HG02759 (cell line): ENCODE results near the gene AP4E1.
"Not testable (repeated sequence)": the region's sequence is repeated elsewhere in the genome, so short reads cannot be mapped to it uniquely, and the experiment has no call there.

ENCODE experiments used
- ATAC-seq: cut with Tn5 transposase; IDR thresholded peaks from one replicate; pipeline ENCODE4 v1.9.1; 2021; ENCODE audit warnings: mild to moderate bottlenecking, moderate library complexity; ENCODE audit not compliant: unreplicated experiment

AP4E1 gene

DNA sequence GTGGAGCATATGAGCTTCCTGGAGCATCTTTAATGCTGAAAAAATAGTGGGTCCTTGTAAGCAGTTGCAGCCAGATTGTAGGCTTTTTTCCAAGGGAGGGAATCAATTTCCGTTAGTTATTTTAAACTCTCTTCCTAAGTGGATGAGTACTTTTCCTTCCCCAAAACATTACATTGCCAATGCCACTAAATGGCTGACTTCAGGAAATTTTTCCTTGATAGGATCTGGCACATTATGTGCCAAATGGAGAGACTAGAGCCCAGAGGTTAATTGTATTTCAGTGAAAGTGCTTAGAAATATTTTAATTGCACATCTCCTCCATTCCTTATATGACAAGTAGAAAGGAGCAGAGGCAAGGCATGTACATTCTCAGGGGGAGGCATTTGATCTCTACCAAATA lies 102.7 kb downstream of the AP4E1 start:
- no peak for ATAC-seq

DNA sequence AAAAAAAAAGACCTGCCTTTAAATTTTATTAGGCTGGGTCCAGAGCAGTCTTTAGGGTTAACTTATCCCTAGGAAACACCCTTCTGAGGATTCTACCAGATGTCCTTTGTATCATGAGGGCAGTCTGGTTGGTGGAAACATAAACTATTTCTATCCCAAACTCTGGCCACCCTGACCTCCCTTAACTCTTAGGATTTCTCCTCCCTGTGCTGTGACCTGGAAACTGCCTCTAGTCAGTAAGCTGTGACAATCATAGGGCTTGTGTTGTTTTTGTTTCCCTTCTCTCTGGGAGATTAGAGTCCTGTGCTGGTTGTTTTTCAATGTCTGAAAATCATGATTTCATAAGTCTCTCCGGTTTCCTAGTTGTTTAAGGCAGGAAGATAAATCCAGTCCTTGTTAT lies 108.1 kb downstream of the AP4E1 start:
- no peak for ATAC-seq

DNA sequence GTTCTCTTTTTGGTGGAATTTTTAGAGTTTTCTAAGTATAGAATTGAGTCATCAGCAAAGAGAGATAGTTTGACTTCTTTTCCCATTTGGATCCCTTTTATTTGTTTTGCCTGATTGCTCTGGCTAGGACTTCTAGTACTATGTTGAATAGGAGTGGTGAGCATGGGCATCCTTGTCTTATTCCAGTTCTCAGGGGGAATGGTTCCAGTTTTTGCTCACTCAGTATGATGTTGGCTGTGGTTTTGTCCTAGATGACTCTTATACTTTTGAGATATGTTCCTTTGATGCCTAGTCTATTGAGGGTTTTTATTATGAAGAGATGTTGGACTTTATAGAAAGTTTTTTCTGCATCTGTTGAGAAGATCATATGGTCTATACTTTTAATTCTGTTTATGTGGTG lies 113.7 kb downstream of the AP4E1 start:
- ATAC-seq, result no peak

DNA sequence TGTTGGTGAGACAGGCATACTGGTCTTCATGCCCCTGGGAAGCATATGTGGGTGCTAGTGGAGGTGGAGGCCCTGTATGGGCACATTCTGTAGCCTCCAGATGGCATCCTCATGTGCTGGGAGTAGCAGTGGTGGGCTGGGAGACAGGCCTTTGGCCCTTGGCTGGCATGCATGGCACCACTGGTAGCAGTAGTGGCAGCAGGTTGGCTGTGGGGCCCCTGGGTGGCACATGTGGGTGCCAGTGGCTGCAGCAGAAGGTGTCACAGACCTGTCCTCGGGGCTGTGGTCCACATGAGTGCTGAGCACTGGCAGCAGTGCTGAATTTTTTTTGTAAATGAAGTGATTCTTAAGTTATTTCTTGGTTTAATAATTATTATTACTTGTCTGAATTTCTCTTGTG lies 115.0 kb downstream of the AP4E1 start:
- no peak for ATAC-seq

DNA sequence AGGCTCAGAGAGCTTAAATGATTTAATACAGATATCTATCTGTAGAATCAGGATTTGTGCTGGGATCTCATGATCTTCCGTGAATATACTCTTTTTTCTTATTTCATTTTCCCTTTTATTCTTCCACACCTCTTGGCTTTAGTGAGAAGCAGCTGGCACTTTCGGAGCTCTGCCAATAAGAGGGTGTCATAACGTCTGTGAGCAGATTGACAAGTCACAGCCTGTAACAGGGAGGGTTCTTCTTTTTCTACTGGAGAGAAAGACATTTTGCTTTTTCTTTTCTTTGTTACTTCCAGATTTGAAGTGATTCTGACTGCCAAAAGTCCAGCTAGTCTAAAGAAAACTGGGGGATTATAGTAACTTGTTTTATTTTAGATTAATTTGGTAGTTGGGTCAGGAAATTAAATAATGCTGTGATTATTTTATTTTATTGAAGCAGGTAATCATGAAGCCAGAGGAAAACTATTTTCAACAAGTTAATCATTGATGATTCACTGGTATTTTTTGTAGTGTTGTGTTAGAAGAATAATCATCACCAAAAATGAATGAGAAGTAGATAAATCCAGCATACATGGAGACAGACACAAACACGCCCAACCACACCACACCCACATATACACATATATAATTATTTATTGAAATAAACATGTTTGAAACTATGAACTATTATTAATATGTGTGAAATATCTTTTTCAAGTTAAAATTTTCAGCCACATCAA lies 116.4 kb downstream of the AP4E1 start:
- no peak for ATAC-seq

DNA sequence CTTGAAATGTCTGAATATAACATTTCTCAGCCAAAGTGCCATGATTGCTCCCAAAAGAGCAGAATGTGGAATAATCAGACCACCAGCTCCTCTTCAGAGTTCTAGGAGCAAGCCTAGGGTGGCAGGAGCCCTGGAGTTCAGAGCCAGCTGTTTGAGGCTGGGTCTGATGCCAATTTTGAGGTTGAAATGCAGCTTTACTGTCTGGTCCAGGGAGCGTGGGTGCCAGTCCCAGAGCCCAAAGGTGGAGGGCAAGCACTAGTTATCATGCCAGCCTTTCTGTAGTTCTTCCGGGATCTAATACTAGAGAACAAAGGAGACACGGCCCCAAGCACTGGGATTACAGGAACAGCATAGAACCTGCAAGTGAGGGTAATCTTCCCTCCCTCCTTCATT lies 117.0 kb downstream of the AP4E1 start:
- no peak for ATAC-seq

DNA sequence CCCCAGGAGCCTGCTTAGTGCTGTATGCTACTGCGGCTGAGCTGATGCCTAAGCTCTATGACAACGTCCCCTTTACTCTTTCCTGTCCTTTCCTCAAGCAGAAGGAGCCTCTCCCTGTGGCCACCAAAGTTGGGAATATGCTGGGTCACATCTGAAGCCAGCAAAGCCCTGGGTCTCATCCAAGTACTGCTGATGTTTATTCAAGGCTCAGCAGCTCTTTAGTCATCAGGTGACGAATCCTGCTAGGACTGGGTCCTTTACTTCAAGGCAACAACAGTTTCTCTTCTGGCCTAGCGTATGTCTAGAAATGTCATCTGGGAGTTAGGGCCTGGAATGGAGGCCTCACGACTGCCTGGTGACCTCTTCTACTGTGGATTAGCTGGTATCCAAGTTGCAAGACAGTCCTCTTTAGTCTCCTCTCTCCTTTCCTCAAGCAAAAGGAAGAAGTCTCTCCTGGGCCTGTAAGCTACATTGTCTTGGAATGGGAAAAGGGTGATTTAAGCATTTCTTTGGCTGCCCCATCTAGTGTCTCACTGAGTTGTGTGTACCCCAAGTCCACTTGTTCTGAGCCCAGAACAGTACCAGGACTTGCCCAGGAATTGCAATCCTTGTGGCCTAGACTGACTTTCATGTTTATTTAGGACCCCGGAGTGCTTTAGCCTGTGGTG lies 122.3 kb downstream of the AP4E1 start:
- ATAC-seq, result no peak

DNA sequence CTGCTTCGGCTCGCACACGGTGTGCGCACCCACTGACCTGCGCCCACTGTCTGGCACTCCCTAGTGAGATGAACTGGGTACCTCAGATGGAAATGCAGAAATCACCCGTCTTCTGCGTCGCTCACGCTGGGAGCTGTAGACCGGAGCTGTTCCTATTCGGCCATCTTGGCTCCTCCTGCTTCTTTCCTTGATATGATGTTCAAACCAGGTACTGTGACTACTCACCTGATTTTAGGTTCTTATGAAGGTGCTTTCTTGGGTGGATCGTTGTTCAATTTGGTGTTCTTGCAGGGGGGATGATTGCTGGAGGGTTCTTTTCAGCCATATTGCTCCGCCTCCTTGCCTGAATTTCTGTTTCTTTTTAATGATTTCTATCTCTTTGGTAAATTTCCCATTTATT lies 129.0 kb downstream of the AP4E1 start:
- not testable (repeated sequence) for ATAC-seq

DNA sequence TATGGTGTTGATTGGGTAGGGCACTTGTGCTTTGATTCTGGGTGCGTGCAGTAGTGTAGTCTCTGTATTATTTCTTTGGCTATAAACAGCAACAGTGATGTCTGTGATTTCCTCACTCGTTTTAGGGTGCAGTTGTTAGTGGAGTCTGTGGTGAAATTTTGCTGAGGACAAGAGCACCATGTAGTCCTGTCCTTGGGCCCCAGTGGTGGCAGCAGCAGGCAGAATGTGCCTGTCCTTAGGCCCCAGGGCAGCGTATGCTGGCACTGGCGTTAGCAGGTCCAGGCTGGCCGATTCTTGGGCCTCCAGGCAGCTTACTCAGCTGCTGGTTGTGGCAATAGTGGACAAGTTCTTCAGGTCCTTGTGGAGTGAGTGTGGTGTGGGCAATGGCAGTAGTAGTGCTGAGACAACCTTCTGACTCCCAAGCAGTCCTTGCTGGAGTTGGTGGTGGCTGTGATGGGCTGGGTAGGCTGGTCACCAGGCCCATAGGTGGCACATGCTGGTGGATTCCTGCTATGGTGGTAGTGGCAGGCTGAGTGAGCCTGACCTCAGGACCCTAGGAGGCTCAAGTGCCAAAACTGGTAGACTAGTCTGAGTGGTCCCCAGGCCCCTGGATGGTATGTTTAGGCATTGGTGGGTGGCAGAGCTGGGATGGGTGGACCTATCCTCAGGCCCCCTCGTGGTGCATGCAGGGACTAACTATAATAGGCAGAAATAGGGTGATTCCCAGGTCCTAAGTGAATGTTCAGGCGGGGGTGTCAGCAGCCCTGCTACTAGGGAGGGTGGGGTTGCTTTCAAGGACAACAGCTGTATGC lies 129.9 kb downstream of the AP4E1 start:
- no peak for ATAC-seq

DNA sequence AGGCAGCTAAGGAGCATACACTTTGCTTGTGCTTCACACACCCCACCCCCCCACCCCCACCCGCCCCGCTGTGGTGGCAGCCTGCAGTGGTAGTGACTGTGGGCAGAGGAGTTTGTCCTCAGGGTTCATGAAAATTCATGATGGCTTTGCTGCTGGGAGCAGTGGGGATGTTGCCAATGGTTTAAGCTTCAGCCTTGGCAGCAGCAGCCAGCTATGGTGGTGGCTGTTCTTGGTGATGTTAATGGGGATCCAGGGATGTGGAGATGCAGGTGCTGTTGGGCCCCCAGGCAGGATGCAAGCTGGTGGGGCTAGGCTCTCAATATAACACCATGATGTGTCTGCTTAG lies 130.5 kb downstream of the AP4E1 start:
- ATAC-seq, result no peak

DNA sequence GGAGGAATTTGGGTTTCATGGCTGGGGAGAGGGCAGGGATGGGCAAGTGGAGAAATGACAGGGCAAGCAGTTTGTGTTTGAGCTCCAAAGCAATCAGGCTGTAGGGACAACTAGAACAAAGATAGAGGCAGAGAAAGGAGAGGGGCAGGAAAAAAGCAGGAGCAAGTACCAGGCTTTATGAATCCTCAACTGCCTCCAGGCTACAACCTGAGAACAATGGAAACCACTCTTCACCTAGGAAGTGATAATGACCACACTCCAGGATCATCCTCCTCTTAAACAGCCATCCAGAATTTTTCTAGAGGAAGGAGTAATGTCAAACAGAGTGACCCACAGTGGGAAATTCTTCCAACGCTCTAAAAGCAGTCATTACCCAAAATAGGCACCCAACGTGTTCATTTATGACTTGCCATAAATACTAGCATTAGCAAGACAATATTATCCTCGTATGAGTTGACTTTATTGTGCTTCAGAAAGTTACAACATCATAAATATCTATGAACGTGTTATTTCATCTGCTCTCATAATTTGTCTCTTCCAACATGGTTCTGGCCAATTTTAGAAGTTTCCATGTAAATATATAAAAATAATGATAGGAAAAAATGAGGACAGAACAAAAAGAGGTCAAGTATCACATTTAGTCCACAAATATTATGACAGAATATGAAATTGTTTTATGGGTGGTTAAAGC lies 135.7 kb downstream of the AP4E1 start:
- no peak for ATAC-seq

DNA sequence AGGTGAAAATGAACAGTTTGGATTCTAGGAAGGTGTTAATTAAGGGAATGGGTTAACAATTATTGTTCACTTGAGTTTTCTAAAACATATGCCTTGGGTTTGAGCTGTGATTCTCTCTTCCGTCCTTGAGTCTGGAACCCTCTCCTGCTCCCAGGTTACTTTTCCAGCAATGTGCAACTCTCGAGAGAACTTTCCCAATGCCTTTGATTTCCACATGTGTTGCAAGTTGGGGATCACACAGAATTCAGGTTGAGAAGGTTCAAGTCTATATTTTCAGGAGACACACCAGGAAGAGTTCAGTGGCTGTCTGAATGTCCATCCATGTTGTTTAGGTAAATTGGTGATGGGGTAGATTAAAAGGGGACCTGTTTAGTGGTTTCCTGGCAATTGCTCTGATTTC lies 137.5 kb downstream of the AP4E1 start:
- no peak for ATAC-seq

DNA sequence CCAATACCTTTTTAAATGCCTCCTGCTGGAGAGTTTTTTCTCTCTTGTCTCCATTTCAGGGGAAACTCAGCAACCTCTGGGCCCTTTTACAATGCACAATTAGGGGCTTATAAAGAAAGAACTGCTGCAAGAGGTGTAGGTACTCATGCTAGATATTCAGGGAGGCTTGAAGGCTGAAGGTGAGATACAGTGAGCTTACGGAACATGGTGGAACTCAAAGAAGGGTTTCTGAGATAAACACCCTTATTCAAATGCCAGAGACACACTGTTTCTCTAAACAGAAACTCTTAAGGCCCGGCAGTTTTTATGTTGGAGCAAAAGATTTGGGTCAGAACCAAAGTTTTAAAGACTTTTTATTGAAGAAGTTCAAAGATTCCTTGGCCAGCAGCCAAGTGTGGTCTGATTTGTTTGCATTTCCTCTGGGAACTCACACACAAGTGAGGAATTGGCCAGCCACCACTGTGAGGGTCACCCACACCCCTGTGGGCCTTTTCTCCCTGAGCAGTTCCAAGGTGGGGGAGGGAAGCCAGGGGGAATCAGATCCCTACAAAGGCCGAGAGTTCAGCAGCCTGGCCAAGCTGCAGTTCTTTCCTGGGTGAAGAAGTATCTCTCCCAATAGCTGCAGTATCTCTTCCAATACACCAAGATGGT lies 138.4 kb downstream of the AP4E1 start:
- no peak for ATAC-seq

DNA sequence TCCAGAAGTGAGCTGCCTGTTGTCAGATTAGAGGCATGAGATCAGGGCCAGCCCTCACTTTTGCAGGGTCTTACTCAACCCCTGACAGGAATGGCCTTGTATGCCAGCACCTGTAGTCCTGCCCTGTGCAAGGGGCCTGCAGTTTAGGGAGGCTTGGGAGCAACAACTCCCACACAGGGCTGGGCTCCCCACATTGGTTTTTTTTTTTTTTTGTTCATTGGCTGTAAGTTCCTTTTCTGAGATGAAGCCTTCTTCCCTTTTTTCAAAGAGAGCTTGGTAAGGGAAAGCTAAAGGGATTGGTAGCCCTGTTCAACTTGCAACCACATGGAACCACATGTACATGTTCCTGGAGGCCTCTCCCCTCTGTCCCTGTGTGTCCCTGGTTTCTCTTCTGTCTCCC lies 139.8 kb downstream of the AP4E1 start:
- ATAC-seq, result no peak

DNA sequence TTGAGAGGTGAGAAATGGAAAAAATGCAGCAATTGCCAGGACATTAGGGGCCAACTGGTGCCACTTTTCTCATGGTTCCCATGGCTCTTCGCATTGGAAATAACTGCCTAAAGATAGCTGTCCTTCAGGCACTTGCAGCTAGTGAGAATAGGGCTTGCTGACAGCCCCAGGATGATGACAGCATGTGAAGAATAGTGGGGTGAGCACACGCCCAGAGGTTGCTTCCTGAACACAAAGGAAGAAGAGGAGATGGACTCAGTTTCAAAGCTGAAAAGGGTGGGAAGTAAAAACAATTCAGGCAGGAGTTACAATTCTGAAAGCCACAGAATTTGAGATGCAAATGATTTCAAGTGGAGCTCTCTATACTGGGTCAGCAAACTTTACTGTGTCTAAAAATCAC lies 140.6 kb downstream of the AP4E1 start:
- ATAC-seq, result no peak

DNA sequence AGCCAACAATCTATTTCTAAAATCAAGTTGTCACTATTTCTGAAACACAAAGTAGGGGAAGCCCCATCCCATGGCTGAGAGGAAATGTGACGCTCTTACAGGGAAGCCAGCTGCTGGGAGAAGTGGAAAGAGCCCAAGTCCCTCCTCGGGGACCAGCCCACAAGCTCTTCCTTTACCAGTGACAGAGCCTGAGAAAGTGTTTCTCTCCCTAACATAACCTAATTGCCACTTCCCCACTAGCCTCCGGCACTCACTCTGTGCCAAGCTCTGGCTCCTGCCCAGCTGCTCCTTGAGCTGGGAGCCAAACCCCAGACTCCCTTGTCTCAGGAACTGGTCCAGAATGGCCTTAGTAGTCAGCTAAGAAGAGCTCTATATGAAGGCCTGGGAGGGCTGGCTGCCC lies 143.3 kb downstream of the AP4E1 start:
- ATAC-seq, result no peak

DNA sequence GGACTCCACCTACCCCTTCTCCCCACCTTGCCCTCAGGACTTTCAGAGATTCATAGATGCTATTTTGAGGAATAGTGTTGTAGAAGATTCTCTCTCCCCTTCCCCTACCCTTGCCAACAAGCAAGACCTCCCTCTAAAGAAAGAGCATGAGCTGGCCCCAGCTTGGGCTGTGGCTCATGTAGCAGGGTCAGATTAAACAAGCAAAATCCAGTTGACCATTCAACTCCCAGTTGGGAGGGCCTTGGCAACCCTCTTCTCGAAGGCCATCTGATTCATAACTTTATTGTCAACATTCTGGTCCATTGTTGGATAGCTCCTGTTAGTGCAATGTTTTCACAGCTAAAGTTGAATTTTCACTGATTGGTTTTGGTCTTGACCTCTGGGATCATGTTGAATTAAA lies 145.1 kb downstream of the AP4E1 start:
- ATAC-seq, result no peak

DNA sequence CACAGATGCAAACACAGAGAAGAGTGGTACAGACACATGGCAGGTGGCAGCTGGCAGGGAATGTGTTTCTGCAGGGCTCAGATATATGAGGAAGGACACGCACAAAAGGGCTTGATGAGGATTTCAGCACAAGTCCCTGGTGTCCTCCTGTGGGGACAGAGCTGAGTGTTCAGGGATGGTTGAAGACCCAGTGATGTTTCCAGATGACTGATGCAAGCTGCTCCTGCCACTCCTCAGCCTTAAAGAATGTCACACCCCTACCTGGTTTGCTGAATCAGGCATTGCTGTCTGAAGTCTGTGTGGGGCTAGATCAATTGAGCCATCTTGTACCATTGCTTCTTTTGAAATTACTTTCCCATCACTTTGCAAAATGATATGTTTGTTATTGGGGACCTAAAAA lies 146.1 kb downstream of the AP4E1 start:
- no peak for ATAC-seq
